A549 (cell line): ENCODE results near the gene CHIC2. TPM values are rescaled to one million over a fixed set of nuclear protein-coding genes. Genes with fewer than 3 reads are reported as not detected.

Source experiments
- ATAC-seq, 2 experiments: fragments of 200-7000 bp in 1 of 2; fragments of >200 bp in 1 of 2; cut with Nextera tagmentation in 1 of 2; cut with Tn5 transposase in 1 of 2; 3 replicates each; pipeline versions ENCODE4 v1.8.0 to v1.9.1; 2018 to 2020; ENCODE audit warnings: mild to moderate bottlenecking in 1 of 2, moderate library complexity in 1 of 2
- CTCF ChIA-PET: fragments of 300-600 bp; sonication (Branson Sonifier 250); formaldehyde crosslinking; extraction: SDS; loops from one replicate; lab custom pipeline; 2021; ENCODE audit warnings: antibody characterized with exemption, inconsistent platforms; lab: Yijun Ruan, JAX
- POLR2A ChIA-PET: fragments of 350-600 bp; formaldehyde crosslinking; extraction: SDS; loops from one replicate; lab custom pipeline; 2021; ENCODE audit warnings: antibody characterized with exemption, inconsistent platforms; lab: Yijun Ruan, JAX
- DNase-seq, 2 experiments: peaks; one replicate each; pipeline versions ENCODE4 v3.0.0 to v3.0.0-alpha.2; 2011 to 2016; ENCODE audit warnings: low read depth in 1 of 2, low spot score in 1 of 2
- FAIRE-seq: peaks from 2 replicates; lab custom pipeline; 2011; peaks lifted over from hg19 to GRCh38; lab: Jason Lieb, UNC
- H3K27ac ChIP-seq, 2 experiments: fragments of >200 bp; sonication (Bioruptor Twin); formaldehyde crosslinking; 3 replicates each; pipeline ENCODE4 v1.5.1; 2016 to 2017
- H3K4me1 ChIP-seq: fragments of >200 bp; sonication (Bioruptor Twin); formaldehyde crosslinking; 3 replicates; pipeline ENCODE4 v1.6.1; 2016
- H3K4me2 ChIP-seq: fragments of >200 bp; sonication (Bioruptor Twin); formaldehyde crosslinking; 3 replicates; pipeline ENCODE4 v1.6.1; 2016
- H3K4me3 ChIP-seq: fragments of >200 bp; sonication (Bioruptor Twin); formaldehyde crosslinking; 3 replicates; pipeline ENCODE4 v1.5.1; 2016
- H3K9me3 ChIP-seq: fragments of >200 bp; sonication (Bioruptor Twin); formaldehyde crosslinking; 3 replicates; pipeline ENCODE4 v1.6.1; 2016
- BHLHE40 ChIP-seq: IDR thresholded peaks from 2 replicates; pipeline ENCODE4 v1.6.1; 2012; ENCODE audit warnings: low read depth, low read length, inconsistent platforms
- CEBPB ChIP-seq, 2 experiments: fragments of >200 bp in 1 of 2; sonication (Bioruptor Twin) in 1 of 2; formaldehyde crosslinking in 1 of 2; IDR thresholded peaks; 2 replicates each; pipeline ENCODE4 v1.6.1; 2012 to 2016
- CHD4 ChIP-seq: fragments of 200-600 bp; sonication (generic); IDR thresholded peaks from 2 replicates; pipeline ENCODE4 v1.6.1; 2016; ENCODE audit warnings: antibody characterized with exemption, mild to moderate bottlenecking, borderline replicate concordance
- CTCF ChIP-seq: fragments of >200 bp; sonication (Bioruptor Twin); formaldehyde crosslinking; IDR thresholded peaks from 3 replicates; pipeline ENCODE4 v1.5.1; 2016
- EP300 ChIP-seq, 2 experiments: fragments of >200 bp; sonication (Bioruptor Twin); formaldehyde crosslinking; IDR thresholded peaks; 2 replicates in 1 of 2; 3 replicates in 1 of 2; pipeline ENCODE4 v1.6.1; 2016 to 2017
- ESRRA ChIP-seq: fragments of 150-350 bp; IDR thresholded peaks from 2 replicates; pipeline ENCODE4 v1.6.1; 2014; ENCODE audit warnings: mild to moderate bottlenecking, low read length, borderline replicate concordance
- FOSL2 ChIP-seq, 2 experiments: fragments of 450-650 bp in 1 of 2; fragments of >200 bp in 1 of 2; sonication (Bioruptor Twin) in 1 of 2; formaldehyde crosslinking; IDR thresholded peaks; 2 replicates each; pipeline versions ENCODE4 v1.5.0 to v1.6.1; 2016 to 2020; ENCODE audit warnings: mild to moderate bottlenecking in 1 of 2, moderate library complexity in 1 of 2
- HOXB5 ChIP-seq: fragments of 250-450 bp; sonication (Bioruptor Pico); IDR thresholded peaks from 2 replicates; pipeline ENCODE4 v1.5.0; 2020; ENCODE audit warnings: mild to moderate bottlenecking, moderate library complexity
- KDM5A ChIP-seq: fragments of 200-600 bp; sonication (generic); IDR thresholded peaks from 2 replicates; pipeline ENCODE4 v1.6.1; 2016; ENCODE audit warnings: antibody characterized with exemption, mild to moderate bottlenecking
- MAX ChIP-seq: IDR thresholded peaks from 2 replicates; pipeline ENCODE4 v1.6.1; 2012
- MAZ ChIP-seq: fragments of 150-350 bp; IDR thresholded peaks from 2 replicates; pipeline ENCODE4 v1.6.1; 2014; ENCODE audit warnings: antibody characterized with exemption, low read depth, low read length, borderline replicate concordance
- PBX3 ChIP-seq: IDR thresholded peaks from 2 replicates; pipeline ENCODE4 v1.6.1; 2012
- POLR2AphosphoS2 ChIP-seq: conservative IDR thresholded peaks from 2 replicates; pipeline ENCODE4 v1.6.1; 2012; ENCODE audit warnings: low read length, improper control_type of control experiment, inconsistent platforms
- RARB ChIP-seq: fragments of 250-450 bp; sonication (Bioruptor Pico); IDR thresholded peaks from 2 replicates; pipeline ENCODE4 v1.8.0; 2021; ENCODE audit warnings: mild to moderate bottlenecking, moderate library complexity
- REST ChIP-seq: fragments of 200-600 bp; sonication (generic); IDR thresholded peaks from 2 replicates; pipeline ENCODE4 v1.6.1; 2016; ENCODE audit warnings: antibody characterized with exemption, mild to moderate bottlenecking, moderate library complexity
- ZNF302 ChIP-seq: fragments of 250-450 bp; sonication (Bioruptor Pico); IDR thresholded peaks from 2 replicates; pipeline ENCODE4 v1.9.0; 2021; ENCODE audit warnings: inconsistent platforms, mild to moderate bottlenecking, moderate library complexity
- ZSCAN20 ChIP-seq: fragments of 250-450 bp; sonication (Bioruptor Pico); IDR thresholded peaks from 2 replicates; pipeline ENCODE4 v1.8.0; 2022; ENCODE audit warnings: mild to moderate bottlenecking, moderate library complexity
- WGBS: methylation state at CpG from one replicate; pipeline ENCODE4 v1.1.6; 2017; ENCODE audit errors: missing lambda C conversion rate; 5-methylcytosine and 5-hydroxymethylcytosine counted together
- polyA plus RNA-seq, 4 experiments: library from polyadenylated mRNA; depleted of rRNA in 3 of 4; stranded (reverse); fragments of >200 nt; fragmentation: RNase III in 1 of 4; extraction: RNeasy Plus Mini Kit Qiagen cat#74134 plus additional on column Dnase treatment in 1 of 4; gene quantifications; 2 replicates in 3 of 4; 3 replicates in 1 of 4; pipeline ENCODE4 v1.2.3, GENCODE V29; 2011 to 2017
- TF ChIP-seq, protein P1 (sequence below): fragments of 450-650 bp; IDR thresholded peaks from 2 replicates; pipeline ENCODE4 v1.6.1; 2014; ENCODE audit warnings: antibody characterized with exemption
- TF ChIP-seq, protein P2 (sequence below): fragments of >200 bp; sonication (Bioruptor Twin); formaldehyde crosslinking; IDR thresholded peaks from 3 replicates; pipeline ENCODE4 v1.6.1; 2016

The CHIC2 gene
- polyA plus RNA-seq, 2 of the 4 experiments (the other 2 are of a cell fraction): 5.9 to 10.1 TPM

GRCh38 chr4:54036184-54036583 is 28.2 kb downstream of the CHIC2 start:
- H3K4me1 ChIP-seq: no peaks in the 10 kb centered on the region; the same call in 2 of the 3 replicates
- no peak overlapping the region for H3K4me2 ChIP-seq
- FAIRE-seq (no peak), ATAC-seq (no peak), DNase-seq (no peak)
- no peak overlapping the region for H3K27ac ChIP-seq
- H3K9me3 ChIP-seq: no peaks in the 10 kb centered on the region
- WGBS: 85% methylated on average over 4 of the region's 4 CpGs
- ChIA-PET CTCF (no interaction called here), POLR2A (no interaction called here)
- H3K4me3 ChIP-seq: no peak overlapping the region
- TF ChIP-seq, protein P1, sequence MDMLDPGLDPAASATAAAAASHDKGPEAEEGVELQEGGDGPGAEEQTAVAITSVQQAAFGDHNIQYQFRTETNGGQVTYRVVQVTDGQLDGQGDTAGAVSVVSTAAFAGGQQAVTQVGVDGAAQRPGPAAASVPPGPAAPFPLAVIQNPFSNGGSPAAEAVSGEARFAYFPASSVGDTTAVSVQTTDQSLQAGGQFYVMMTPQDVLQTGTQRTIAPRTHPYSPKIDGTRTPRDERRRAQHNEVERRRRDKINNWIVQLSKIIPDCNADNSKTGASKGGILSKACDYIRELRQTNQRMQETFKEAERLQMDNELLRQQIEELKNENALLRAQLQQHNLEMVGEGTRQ: no peak
- TF ChIP-seq CEBPB (IDR thresholded peaks at IDR 0.05) (no peak), POLR2AphosphoS2 (no peak), MAX (no peak), RARB (CRISPR knock-in tag) (no peak), ZSCAN20 (CRISPR knock-in tag) (no peak), ESRRA (no peak), KDM5A (no peak), EP300 (IDR thresholded peaks at IDR 0.05) (no peak), HOXB5 (no peak), CTCF (no peak), MAZ (no peak), CHD4 (no peak), BHLHE40 (no peak), ZNF302 (CRISPR knock-in tag) (no peak), FOSL2 (IDR thresholded peaks at IDR 0.05) (no peak), FOSL2 (CRISPR knock-in tag; IDR thresholded peaks at IDR 0.05) (no peak), REST (no peak), PBX3 (no peak)
- TF ChIP-seq, protein P2, sequence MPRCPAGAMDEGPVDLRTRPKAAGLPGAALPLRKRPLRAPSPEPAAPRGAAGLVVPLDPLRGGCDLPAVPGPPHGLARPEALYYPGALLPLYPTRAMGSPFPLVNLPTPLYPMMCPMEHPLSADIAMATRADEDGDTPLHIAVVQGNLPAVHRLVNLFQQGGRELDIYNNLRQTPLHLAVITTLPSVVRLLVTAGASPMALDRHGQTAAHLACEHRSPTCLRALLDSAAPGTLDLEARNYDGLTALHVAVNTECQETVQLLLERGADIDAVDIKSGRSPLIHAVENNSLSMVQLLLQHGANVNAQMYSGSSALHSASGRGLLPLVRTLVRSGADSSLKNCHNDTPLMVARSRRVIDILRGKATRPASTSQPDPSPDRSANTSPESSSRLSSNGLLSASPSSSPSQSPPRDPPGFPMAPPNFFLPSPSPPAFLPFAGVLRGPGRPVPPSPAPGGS: no peak
